GM12865 (cell line): ENCODE data around the gene TEX14.
"Not testable (repeated sequence)": the region's sequence is repeated elsewhere in the genome, so short reads cannot be mapped to it uniquely, and the experiment has no call there.

Source experiments
- DNase-seq: peaks from one replicate; pipeline ENCODE4 v3.0.0; 2010; ENCODE audit warnings: low read depth
- H3K4me3 ChIP-seq: 2 replicates; pipeline ENCODE4 v1.5.1; 2011; ENCODE audit warnings: mild to moderate bottlenecking, low read depth, low read length, control low read depth
- TF ChIP-seq, protein P1 (sequence below): IDR thresholded peaks from 2 replicates; pipeline ENCODE4 v1.5.1; 2011; ENCODE audit warnings: low read length, control low read depth, low read depth, inconsistent platforms; ENCODE audit not compliant: insufficient read depth; ENCODE audit errors: missing control alignments

TEX14 gene

DNA sequence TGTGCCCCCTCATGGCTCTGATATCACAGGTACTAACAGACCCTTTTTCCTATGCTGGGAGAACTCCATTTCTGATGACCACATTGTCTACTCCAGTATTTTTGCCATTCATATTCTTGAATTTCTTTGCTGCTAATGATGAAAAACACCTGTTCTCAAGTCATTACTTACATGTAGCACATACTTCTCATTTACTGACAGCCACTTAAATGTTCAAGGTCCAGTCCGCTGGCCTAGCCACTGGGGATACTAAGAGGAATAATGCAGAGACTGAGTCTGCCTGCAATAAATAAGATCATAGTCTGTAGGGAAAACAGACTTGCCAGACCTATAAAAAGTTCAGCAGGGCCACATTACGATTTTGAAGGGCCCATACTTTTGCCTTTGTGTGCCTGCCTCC, 27.5 kb downstream of the TEX14 start:
- no peak overlapping the region for H3K4me3 ChIP-seq
- DNase-seq, result no peak
- TF ChIP-seq, protein P1, sequence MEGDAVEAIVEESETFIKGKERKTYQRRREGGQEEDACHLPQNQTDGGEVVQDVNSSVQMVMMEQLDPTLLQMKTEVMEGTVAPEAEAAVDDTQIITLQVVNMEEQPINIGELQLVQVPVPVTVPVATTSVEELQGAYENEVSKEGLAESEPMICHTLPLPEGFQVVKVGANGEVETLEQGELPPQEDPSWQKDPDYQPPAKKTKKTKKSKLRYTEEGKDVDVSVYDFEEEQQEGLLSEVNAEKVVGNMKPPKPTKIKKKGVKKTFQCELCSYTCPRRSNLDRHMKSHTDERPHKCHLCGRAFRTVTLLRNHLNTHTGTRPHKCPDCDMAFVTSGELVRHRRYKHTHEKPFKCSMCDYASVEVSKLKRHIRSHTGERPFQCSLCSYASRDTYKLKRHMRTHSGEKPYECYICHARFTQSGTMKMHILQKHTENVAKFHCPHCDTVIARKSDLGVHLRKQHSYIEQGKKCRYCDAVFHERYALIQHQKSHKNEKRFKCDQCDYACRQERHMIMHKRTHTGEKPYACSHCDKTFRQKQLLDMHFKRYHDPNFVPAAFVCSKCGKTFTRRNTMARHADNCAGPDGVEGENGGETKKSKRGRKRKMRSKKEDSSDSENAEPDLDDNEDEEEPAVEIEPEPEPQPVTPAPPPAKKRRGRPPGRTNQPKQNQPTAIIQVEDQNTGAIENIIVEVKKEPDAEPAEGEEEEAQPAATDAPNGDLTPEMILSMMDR, result no peak

DNA sequence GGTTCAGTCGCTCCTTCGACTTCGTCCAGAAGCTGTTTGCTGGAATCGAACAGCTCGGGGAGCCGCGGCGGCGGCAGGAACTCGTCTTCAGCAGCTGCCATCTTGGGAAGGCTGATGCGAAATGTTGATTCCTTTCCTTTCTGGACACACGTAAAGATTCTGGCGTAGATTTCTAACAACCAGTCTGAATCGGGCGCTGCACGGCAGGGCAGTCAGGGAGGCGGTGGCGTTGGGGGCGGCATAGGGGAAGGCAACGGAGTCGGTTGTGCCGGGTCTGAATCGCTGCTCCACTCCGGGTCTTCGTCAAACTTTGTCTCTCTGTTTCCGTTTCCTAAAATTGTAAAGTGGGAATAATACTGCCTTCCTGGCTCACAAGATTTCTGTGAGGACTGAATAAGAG, 30.3 kb downstream of the TEX14 start:
- TF ChIP-seq, protein P1, result no peak
- H3K4me3 ChIP-seq, result no peak overlapping the region
- DNase-seq, result no peak

DNA sequence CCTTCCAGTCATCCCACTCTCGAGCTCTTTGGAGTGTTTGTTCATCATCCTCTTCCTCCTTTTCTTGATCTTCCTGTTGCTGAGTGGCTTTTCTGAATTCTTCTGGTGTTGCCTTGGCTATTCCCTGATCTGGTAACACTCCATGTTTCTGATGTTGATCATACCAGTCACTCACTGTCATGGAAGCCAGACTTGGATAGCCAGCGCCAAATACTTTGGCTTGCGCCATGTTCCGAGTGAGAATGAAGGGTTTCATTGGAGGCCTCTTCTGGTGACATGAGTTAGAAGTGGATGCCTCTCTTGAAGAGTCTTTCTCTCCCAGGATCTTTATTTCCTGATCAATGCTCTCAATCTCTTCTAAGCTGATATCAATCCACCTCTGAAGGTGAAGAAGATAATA, 31.2 kb downstream of the TEX14 start:
- TF ChIP-seq, protein P1, result no peak
- DNase-seq, result no peak
- no peak overlapping the region for H3K4me3 ChIP-seq

DNA sequence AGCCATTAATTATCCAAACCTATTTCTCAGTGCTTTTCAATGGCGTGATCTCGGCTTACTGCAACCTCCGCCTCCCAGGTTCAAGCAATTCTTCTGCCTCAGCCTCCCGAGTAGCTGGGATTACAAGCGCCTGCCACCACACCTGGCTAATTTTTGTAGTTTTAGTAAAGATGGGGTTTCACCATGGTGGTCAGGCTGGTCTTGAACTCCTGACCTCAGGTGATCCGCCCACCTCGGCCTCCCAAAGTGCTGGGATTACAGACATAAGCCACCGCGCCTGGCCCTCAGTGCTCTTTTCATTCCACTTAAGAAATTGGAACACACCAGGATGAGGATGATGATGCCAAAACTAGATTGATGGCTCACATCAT, 32.1 kb downstream of the TEX14 start:
- DNase-seq, result not testable (repeated sequence)
- H3K4me3 ChIP-seq, result peak overlapping the region; percentile 68

DNA sequence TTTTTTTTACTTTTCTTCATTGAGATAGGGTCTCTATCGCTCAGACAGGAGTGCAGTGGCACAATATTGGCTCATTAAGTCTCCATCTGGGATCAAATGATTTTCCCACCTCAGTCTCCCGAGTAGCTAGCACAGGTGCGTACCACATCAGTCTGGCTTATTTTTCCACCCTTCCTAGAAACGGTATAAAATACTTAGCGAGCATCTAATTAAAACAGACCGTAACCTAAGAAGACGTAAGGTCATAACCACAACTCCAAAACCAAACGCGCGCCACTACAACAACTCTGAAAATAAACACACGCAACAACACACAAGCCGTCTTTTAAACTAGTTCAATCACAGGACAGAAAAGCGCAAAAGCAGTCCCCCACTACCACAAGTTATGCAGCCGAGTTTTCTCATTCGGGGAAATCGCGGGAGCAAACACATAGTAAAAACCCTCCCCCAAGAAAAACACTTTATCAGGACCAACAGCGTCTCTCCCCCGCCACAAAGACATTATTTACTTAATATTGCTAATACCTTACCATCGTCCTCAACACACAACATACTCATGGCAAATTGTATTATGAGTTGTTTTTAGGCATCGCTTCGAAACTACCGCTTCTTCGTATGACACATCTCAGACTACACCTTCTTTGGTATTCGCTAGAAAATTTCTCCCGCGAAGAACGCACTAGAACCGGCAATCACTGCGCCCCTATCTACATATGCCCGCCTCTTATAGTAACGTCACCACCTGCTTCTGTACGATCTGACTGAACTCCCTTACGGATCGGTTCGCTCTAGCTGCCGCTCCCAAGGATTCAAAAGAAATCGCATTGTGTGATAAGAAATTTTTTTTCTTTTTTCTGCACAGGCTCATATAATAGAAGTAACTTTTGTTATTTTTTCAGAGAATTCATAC, 32.8 kb downstream of the TEX14 start:
- TF ChIP-seq, protein P1, result no peak
- DNase-seq, result peak; percentile 98
- peak overlapping the region; percentile 68 for H3K4me3 ChIP-seq

DNA sequence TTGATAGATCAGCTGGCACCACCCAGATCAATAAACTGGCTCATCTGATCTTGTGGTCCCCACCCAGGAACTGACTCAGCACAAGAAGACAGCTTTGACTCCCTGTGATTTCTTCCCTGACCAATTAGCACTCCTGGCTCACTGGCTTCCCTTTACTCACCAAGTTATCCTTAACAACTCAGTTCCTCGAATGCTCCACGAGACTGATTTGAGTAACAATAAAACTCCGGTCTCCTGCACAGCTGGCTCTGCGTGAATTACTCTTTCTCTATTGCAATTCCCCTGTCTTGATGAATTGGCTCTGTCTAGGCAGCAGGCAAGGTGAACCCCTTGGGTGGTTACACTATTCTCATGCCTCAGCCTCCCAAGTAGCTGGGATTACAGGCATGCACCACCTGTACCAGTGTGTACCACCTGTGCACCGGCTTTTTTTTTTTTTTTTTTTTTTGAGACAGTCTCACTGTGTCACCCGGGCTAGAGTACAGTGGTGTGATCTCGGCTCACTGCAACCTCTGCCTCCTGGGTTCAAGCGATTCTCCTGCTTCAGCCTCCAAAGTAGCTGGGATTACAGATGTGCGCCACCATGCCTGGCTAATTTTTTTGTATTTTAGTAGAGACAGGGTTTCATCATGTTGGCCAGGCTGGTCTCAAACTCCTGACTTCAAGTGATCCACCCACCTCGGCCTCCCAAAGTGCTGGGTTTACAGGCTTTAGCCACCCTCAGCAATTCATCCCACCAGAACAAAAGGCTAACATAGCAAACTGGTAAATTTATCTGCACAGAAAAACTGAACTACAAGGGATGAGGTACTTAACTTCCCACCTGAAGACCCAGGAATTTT, 33.7 kb downstream of the TEX14 start:
- not testable (repeated sequence) for DNase-seq, H3K4me3 ChIP-seq

DNA sequence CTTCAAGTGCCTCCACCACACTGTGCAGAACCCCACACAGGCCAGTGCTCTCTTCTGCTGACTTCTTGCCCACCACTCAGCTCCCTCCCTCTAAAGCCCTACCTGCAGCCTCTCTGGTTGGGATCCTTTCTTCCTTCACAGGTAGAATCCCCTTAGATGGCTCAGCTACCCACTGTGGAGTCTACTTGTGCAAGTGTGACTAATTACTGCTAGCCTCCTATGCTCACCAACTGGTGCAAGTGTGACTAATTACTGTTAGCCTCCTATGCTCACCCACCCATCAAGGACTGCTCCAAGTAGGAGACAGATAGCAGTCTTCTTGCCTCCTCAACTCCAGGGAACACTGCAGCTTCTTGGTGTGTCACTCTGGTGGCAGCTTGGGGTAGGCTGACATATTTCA, 43.6 kb downstream of the TEX14 start:
- no peak overlapping the region for H3K4me3 ChIP-seq
- TF ChIP-seq, protein P1, result no peak
- DNase-seq, result no peak
